GM11168 (cell line): ENCODE results near the gene BSG.
"Not testable (repeated sequence)": the region's sequence is repeated elsewhere in the genome, so short reads cannot be mapped to it uniquely, and the experiment has no call there.

Source experiments
- in situ Hi-C: fragments of 300-500 bp; cut with MboI; formaldehyde crosslinking; loops from one replicate; pipeline ENCODE4 v1.12.0; 2022; ENCODE audit warnings: low sequenced_read_pairs; ENCODE audit not compliant: unreplicated experiment

BSG gene

GRCh38 chr19:597406-598315 is 25.3 kb downstream of the BSG start:
- in situ Hi-C loops, result loop anchor here (25.0 kb wide), 1 partner anchor 140 kb away; no protein-coding TSS in a partner anchor

GRCh38 chr19:601310-601709 is 28.9 kb downstream of the BSG start:
- in situ Hi-C loops, result no loop called here

GRCh38 chr19:601790-602189 is 29.4 kb downstream of the BSG start:
- in situ Hi-C loops, result no loop called here

GRCh38 chr19:602391-603301 is 30.2 kb downstream of the BSG start:
- in situ Hi-C loops, result no loop called here

GRCh38 chr19:603302-603639 is 30.9 kb downstream of the BSG start:
- in situ Hi-C loops, result not testable (repeated sequence)

- in situ Hi-C loops, result not testable (repeated sequence)
These were observed 31.4 kb downstream of the BSG start for GRCh38 chr19:603779-604178.

GRCh38 chr19:604355-604754 is 32.0 kb downstream of the BSG start:
- in situ Hi-C loops, result no loop called here

- in situ Hi-C loops, result not testable (repeated sequence)
These were observed 32.9 kb downstream of the BSG start for GRCh38 chr19:605061-605971.

- in situ Hi-C loops, result no loop called here
These were observed 35.1 kb downstream of the BSG start for GRCh38 chr19:607301-608154.

GRCh38 chr19:608155-609003 is 36.0 kb downstream of the BSG start:
- in situ Hi-C loops, result no loop called here

GRCh38 chr19:609004-609346 is 36.6 kb downstream of the BSG start:
- in situ Hi-C loops, result no loop called here

GRCh38 chr19:610071-610800 is 37.8 kb downstream of the BSG start:
- in situ Hi-C loops, result no loop called here

- in situ Hi-C loops, result no loop called here
These were observed 38.5 kb downstream of the BSG start for GRCh38 chr19:610801-611480.

GRCh38 chr19:611481-611868 is 39.1 kb downstream of the BSG start:
- in situ Hi-C loops, result no loop called here

GRCh38 chr19:612941-613340 is 40.5 kb downstream of the BSG start:
- in situ Hi-C loops, result no loop called here

- in situ Hi-C loops, result no loop called here
These were observed 41.6 kb downstream of the BSG start for GRCh38 chr19:613732-614567.
